Measurements from ENCODE around the gene DHRS4L2.
"Not testable (repeated sequence)": the region's sequence is repeated elsewhere in the genome, so short reads cannot be mapped to it uniquely, and the experiment has no call there.

Gene DHRS4L2

DNA sequence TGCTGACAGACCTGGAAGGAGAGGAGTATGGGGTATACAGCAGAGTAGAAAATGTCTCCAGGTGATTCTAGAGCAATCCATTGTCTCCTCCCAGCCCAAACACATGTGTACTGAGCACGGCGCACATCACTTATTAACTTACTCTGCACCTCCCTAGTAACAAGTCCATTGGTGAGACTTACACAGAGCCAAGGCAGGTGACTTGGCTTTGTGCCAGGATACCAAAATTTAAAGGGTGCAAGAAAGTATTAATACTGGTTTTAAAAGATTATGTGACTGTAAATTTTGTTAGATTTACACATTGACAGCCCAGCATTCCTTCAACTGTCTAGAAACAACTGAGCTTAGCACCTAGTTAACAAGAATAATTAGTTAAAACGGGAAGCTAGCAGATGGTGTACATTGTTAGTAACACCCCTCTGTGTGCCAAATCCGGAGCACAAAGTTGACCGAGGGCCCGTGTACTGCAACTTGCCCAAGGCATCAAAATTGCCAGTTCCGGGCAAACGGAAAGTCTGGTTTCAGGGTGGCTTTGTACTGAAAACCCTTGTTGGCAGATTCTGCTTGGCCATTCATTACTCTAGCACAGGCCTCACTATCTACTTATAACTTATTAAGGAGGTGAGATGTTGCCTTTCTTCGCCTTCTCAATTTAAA lies 30.7 kb upstream of the DHRS4L2 start:
- not testable (repeated sequence) for H3F3A ChIP-seq (ENCODE audit: insufficient read depth); H3K4me2 ChIP-seq (ENCODE audit: low read depth, low read length, poor library complexity, severe bottlenecking); H3K27ac ChIP-seq (ENCODE audit: low read depth, low read length); H3K27me3 ChIP-seq (ENCODE audit: low read length); H3K4me3 ChIP-seq (ENCODE audit: insufficient read depth, low read length, poor library complexity, severe bottlenecking); H3K79me2 ChIP-seq (ENCODE audit: insufficient read depth, low read length); H2AFZ ChIP-seq (ENCODE audit: low read depth, low read length, severe bottlenecking); H3K9me3 ChIP-seq (ENCODE audit: insufficient read depth, low read length); H3K9me2 ChIP-seq (replicated peaks; ENCODE audit: insufficient read depth, low read length); H3K9ac ChIP-seq (ENCODE audit: low read length); H4K20me1 ChIP-seq (ENCODE audit: low read depth, low read length); H3K36me3 ChIP-seq (ENCODE audit: low read length)

DNA sequence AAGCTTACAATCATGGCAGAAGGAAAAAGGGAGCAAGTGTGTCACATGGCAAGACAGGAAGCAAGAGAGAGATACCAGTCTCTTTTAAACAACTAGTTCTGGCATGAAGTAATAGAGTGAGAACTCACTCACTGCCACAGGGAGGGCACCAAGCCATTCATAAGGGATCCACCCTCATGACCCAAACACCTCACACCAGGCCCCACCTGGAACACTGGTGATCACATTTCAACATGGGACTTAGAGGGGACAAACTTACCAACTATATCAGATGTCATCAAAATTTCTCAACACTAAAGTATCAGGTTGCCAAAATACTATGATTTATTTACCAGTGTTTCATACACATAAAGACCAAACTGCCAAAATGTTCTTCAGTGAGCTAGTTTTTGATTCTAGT lies 27.8 kb upstream of the DHRS4L2 start:
- not testable (repeated sequence) for H3K9me3 ChIP-seq (ENCODE audit: insufficient read depth, low read length); H3K9me2 ChIP-seq (replicated peaks; ENCODE audit: insufficient read depth, low read length); H3K27ac ChIP-seq (ENCODE audit: low read depth, low read length); H3K4me2 ChIP-seq (ENCODE audit: low read depth, low read length, poor library complexity, severe bottlenecking); H3F3A ChIP-seq (ENCODE audit: insufficient read depth); H3K9ac ChIP-seq (ENCODE audit: low read length); H3K4me3 ChIP-seq (ENCODE audit: insufficient read depth, low read length, poor library complexity, severe bottlenecking); H2AFZ ChIP-seq (ENCODE audit: low read depth, low read length, severe bottlenecking); H3K36me3 ChIP-seq (ENCODE audit: low read length); H4K20me1 ChIP-seq (ENCODE audit: low read depth, low read length); H3K27me3 ChIP-seq (ENCODE audit: low read length); H3K79me2 ChIP-seq (ENCODE audit: insufficient read depth, low read length)

DNA sequence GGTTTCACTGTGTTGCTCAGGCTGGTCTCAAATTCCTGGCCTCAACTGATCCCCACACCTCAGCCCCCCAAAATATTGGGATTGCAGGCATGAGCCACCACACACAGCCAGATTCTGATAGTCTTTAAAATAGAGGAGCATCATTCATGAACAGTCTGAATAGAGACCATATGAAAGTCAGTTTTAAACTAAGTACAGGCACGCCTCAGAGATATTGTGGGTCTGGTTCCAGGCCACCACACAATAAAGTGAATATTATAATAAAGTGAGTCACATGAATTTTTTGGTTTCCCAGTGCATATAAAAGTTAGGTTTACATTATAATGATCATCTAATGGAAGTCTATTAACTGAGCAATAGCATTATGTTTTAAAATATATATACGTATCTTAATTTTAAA lies 27.0 kb upstream of the DHRS4L2 start:
- H3K4me3 ChIP-seq (ENCODE audit: insufficient read depth, low read length, poor library complexity, severe bottlenecking); H3F3A ChIP-seq (ENCODE audit: insufficient read depth); H2AFZ ChIP-seq (ENCODE audit: low read depth, low read length, severe bottlenecking); H3K9me2 ChIP-seq (replicated peaks; ENCODE audit: insufficient read depth, low read length); H3K27ac ChIP-seq (ENCODE audit: low read depth, low read length); H3K79me2 ChIP-seq (ENCODE audit: insufficient read depth, low read length); H3K4me2 ChIP-seq (ENCODE audit: low read depth, low read length, poor library complexity, severe bottlenecking); H4K20me1 ChIP-seq (ENCODE audit: low read depth, low read length); H3K27me3 ChIP-seq (ENCODE audit: low read length); H3K9me3 ChIP-seq (ENCODE audit: insufficient read depth, low read length); H3K9ac ChIP-seq (ENCODE audit: low read length); H3K36me3 ChIP-seq (ENCODE audit: low read length): not testable (repeated sequence)

DNA sequence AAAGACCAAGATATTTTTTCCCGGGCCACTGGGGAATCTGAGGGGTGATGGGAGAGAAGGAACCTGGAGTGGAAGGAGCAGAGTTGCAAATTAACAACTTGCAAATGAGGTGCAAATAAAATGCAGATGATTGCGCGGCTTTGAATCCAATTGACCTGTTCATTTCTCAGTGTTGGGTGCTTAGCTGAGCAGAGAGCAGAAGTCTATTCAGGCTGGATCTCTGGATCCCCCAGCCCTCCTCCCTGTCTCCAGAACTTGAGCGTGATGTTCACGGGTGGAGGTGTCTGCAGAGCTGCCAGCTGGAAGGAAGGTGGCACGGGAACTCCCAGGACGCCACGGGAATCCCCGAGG lies 19.6 kb upstream of the DHRS4L2 start:
- not testable (repeated sequence) for H3K27me3 ChIP-seq (ENCODE audit: low read length); H3K4me3 ChIP-seq (ENCODE audit: insufficient read depth, low read length, poor library complexity, severe bottlenecking); H2AFZ ChIP-seq (ENCODE audit: low read depth, low read length, severe bottlenecking); H3K9me3 ChIP-seq (ENCODE audit: insufficient read depth, low read length); H3K9me2 ChIP-seq (replicated peaks; ENCODE audit: insufficient read depth, low read length); H4K20me1 ChIP-seq (ENCODE audit: low read depth, low read length); H3K36me3 ChIP-seq (ENCODE audit: low read length); H3K27ac ChIP-seq (ENCODE audit: low read depth, low read length); H3K4me2 ChIP-seq (ENCODE audit: low read depth, low read length, poor library complexity, severe bottlenecking); H3K9ac ChIP-seq (ENCODE audit: low read length); H3K79me2 ChIP-seq (ENCODE audit: insufficient read depth, low read length); H3F3A ChIP-seq (ENCODE audit: insufficient read depth)

DNA sequence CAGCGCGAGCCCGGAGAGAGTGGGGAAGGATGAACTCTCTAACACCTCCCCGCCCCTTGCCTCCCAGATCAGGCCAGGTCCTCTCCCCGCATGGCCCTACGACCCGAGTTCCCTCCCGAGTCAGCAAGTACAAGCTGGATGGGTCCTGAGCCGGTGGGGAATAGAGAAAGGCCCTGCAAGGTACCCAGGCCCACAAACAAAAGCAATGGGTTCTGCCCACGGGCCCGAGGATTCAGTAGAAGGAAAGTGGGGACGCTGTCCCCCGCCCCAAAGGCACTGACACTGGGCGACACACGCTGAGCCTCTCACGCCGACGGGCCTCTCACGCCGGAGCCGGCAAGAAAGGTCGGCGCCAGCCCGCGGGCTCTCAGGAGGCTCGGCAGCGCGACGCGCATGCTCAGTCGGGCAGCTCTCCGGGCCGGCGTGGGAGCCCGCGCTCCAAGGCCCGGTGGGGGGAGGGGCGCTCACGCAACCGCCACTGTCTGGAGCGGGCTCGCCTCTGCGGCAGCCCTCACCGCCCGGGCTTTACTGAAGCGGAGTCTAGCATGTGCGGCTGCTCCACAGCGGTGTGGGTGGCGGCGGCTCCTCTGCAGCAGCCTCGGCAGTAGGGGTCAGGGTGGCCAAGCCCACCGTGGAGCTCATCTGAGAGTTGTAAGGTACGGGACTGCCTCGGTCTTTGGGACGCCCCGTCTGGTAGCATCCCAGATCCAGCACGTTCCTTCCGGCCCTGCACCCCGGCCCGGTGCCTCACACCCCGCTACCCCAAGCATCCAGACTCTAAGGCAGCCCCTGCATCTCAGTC lies 19.0 kb upstream of the DHRS4L2 start:
- H3F3A ChIP-seq (ENCODE audit: insufficient read depth); H3K4me3 ChIP-seq (ENCODE audit: insufficient read depth, low read length, poor library complexity, severe bottlenecking); H2AFZ ChIP-seq (ENCODE audit: low read depth, low read length, severe bottlenecking); H3K79me2 ChIP-seq (ENCODE audit: insufficient read depth, low read length); H3K27me3 ChIP-seq (ENCODE audit: low read length); H3K9me3 ChIP-seq (ENCODE audit: insufficient read depth, low read length); H3K27ac ChIP-seq (ENCODE audit: low read depth, low read length); H3K9ac ChIP-seq (ENCODE audit: low read length); H3K9me2 ChIP-seq (replicated peaks; ENCODE audit: insufficient read depth, low read length); H3K4me2 ChIP-seq (ENCODE audit: low read depth, low read length, poor library complexity, severe bottlenecking); H3K36me3 ChIP-seq (ENCODE audit: low read length); H4K20me1 ChIP-seq (ENCODE audit: low read depth, low read length): not testable (repeated sequence)

DNA sequence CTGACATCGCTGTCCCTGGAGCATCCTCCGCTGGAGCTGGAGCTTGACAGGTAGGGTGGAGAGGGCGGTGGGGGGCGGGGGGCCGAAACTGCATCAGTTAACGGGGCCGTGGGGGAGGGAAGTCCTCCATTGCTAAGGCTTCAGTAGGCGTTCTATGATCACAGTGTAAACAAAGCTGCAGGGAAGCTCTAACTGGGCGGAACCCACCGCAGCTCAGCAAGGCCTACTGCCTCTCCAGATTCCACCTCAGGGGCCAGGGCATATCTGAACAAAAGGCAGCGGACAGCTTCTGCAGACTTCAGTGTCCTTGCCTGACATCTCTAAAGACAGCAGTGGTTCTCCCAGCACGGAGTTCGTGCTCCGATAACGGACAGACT lies 18.5 kb upstream of the DHRS4L2 start:
- not testable (repeated sequence) for H3K9me2 ChIP-seq (replicated peaks; ENCODE audit: insufficient read depth, low read length); H2AFZ ChIP-seq (ENCODE audit: low read depth, low read length, severe bottlenecking); H3K27ac ChIP-seq (ENCODE audit: low read depth, low read length); H3F3A ChIP-seq (ENCODE audit: insufficient read depth); H3K27me3 ChIP-seq (ENCODE audit: low read length); H4K20me1 ChIP-seq (ENCODE audit: low read depth, low read length); H3K4me2 ChIP-seq (ENCODE audit: low read depth, low read length, poor library complexity, severe bottlenecking); H3K9ac ChIP-seq (ENCODE audit: low read length); H3K4me3 ChIP-seq (ENCODE audit: insufficient read depth, low read length, poor library complexity, severe bottlenecking); H3K79me2 ChIP-seq (ENCODE audit: insufficient read depth, low read length); H3K9me3 ChIP-seq (ENCODE audit: insufficient read depth, low read length); H3K36me3 ChIP-seq (ENCODE audit: low read length)

DNA sequence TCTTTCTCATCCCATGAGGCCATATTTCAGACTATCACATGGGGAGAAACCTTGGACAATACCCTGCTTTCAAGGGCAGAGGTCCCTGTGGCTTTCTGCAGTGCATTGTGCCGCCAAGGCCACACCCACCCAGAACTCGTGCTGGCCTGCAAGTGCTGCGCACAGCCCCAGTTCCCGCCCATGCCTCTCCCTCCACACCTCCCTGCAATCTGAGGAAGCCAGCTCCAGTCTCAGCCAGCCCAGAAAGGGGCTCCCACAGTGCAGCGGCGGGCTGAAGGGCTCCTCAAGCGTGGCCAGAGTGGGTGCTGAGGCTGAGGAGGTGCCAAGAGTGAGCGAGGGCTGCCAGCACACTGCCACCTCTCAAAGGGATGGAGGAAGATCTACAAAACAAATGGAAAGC lies 15.6 kb upstream of the DHRS4L2 start:
- H3K36me3 ChIP-seq (ENCODE audit: low read length); H3F3A ChIP-seq (ENCODE audit: insufficient read depth); H3K4me3 ChIP-seq (ENCODE audit: insufficient read depth, low read length, poor library complexity, severe bottlenecking); H3K9me2 ChIP-seq (replicated peaks; ENCODE audit: insufficient read depth, low read length); H3K4me2 ChIP-seq (ENCODE audit: low read depth, low read length, poor library complexity, severe bottlenecking); H3K27me3 ChIP-seq (ENCODE audit: low read length); H3K9me3 ChIP-seq (ENCODE audit: insufficient read depth, low read length); H3K9ac ChIP-seq (ENCODE audit: low read length); H4K20me1 ChIP-seq (ENCODE audit: low read depth, low read length); H3K27ac ChIP-seq (ENCODE audit: low read depth, low read length); H2AFZ ChIP-seq (ENCODE audit: low read depth, low read length, severe bottlenecking); H3K79me2 ChIP-seq (ENCODE audit: insufficient read depth, low read length): not testable (repeated sequence)

DNA sequence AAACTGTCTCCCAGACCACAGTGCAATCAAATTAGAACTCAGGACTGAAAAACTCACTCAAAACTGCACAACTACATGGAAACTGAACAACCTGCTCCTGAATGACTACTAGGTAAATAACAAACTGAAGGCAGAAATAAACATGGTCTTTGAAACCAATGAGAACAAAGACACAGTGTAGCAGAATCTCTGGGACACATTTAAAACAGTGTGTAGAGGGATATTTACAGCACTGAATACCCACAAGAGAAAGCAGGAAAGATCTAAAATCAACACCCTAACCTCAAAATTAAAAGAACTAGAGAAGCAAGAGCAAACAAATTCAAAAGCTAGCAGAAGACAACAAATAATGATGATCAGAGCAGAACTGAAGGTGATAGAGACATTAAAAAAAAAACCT lies 14.7 kb upstream of the DHRS4L2 start:
- H3K4me3 ChIP-seq (ENCODE audit: insufficient read depth, low read length, poor library complexity, severe bottlenecking): not testable (repeated sequence)

More for the DNA sequence above, 14.7 kb upstream of the DHRS4L2 start:
- not testable (repeated sequence) for H3K4me2 ChIP-seq (ENCODE audit: low read depth, low read length, poor library complexity, severe bottlenecking); H3K36me3 ChIP-seq (ENCODE audit: low read length); H3K79me2 ChIP-seq (ENCODE audit: insufficient read depth, low read length); H3K27me3 ChIP-seq (ENCODE audit: low read length); H3K9ac ChIP-seq (ENCODE audit: low read length); H3F3A ChIP-seq (ENCODE audit: insufficient read depth); H3K27ac ChIP-seq (ENCODE audit: low read depth, low read length); H3K9me3 ChIP-seq (ENCODE audit: insufficient read depth, low read length); H2AFZ ChIP-seq (ENCODE audit: low read depth, low read length, severe bottlenecking); H3K9me2 ChIP-seq (replicated peaks; ENCODE audit: insufficient read depth, low read length); H4K20me1 ChIP-seq (ENCODE audit: low read depth, low read length)

All from SU-DHL-6 (cell line).